ENCODE measurements around the gene NPC1.

DNA sequence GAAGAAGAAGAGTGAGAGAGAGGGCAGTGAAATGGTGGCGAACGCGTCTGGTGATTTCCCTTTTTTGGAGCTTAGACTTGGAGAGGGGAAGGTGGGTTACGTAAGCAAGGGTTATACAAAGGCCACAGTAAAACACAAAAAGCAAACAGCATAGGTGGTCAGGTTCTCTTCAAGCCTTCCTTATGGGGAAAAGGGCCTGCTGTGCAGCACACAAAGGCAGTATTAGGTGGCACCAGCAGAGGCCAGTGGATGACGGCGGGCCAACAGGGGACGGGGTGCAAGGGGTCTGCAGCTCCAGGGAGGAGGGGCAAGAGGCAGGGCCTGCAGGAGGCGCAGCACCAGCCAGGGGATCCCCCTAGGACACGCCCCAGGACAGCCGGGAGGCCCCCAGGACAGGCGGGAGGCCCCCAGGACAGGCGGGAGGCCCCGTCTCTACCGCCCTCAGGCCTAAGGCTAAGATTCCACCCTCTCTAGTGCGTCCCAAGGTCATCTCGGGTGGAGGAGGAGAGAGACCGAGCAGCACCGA is 32.6 kb upstream of the NPC1 start:
- TF ChIP-seq, protein P1, sequence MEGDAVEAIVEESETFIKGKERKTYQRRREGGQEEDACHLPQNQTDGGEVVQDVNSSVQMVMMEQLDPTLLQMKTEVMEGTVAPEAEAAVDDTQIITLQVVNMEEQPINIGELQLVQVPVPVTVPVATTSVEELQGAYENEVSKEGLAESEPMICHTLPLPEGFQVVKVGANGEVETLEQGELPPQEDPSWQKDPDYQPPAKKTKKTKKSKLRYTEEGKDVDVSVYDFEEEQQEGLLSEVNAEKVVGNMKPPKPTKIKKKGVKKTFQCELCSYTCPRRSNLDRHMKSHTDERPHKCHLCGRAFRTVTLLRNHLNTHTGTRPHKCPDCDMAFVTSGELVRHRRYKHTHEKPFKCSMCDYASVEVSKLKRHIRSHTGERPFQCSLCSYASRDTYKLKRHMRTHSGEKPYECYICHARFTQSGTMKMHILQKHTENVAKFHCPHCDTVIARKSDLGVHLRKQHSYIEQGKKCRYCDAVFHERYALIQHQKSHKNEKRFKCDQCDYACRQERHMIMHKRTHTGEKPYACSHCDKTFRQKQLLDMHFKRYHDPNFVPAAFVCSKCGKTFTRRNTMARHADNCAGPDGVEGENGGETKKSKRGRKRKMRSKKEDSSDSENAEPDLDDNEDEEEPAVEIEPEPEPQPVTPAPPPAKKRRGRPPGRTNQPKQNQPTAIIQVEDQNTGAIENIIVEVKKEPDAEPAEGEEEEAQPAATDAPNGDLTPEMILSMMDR (IDR thresholded peaks at IDR 0.05; ENCODE audit: insufficient read depth, low read depth, low read length), result no peak
- no peak for TF ChIP-seq EZH2 (IDR thresholded peaks at IDR 0.05; ENCODE audit: insufficient read depth, low read length)

Data from astrocyte (in vitro differentiated cells and primary cell).